ENCODE results near the gene GPR15.

GPR15 gene

GRCh38 chr3:98542623-98543022 is 10.8 kb downstream of the GPR15 start:
- Histone ChIP-seq H3K27me3 (peaks cover 37% of the 10 kb centered on the region), H3K4me1 (no peaks in the 10 kb centered on the region), H3K4me3 (ENCODE audit: low read depth, low read length) (no peak overlapping the region), H3K36me3 (no peaks in the 10 kb centered on the region), H3K9me3 (no peaks in the 10 kb centered on the region; the same call in 1 of the 2 replicates)
- DNase-seq = no peak
- no peak for TF ChIP-seq CTCF (IDR thresholded peaks at IDR 0.05; ENCODE audit: low read depth, low read length)

- Histone ChIP-seq H3K4me1 (no peaks in the 10 kb centered on the region; the same call in 1 of the 2 replicates), H3K9me3 (no peaks in the 10 kb centered on the region; the same call in 1 of the 2 replicates), H3K27me3 (peaks cover 63% of the 10 kb centered on the region), H3K4me3 (ENCODE audit: low read depth, low read length) (no peak overlapping the region), H3K36me3 (no peaks in the 10 kb centered on the region)
- TF ChIP-seq CTCF (IDR thresholded peaks at IDR 0.05; ENCODE audit: low read depth, low read length) = no peak
- no peak for DNase-seq
Measured at GRCh38 chr3:98545940-98546339, 14.2 kb downstream of the GPR15 start.

- H3K4me3 ChIP-seq (ENCODE audit: low read depth, low read length) = no peak overlapping the region
- H3K9me3 ChIP-seq = no peaks in the 10 kb centered on the region; the same call in 1 of the 2 replicates
- H3K27me3 ChIP-seq = peaks cover 63% of the 10 kb centered on the region
- no peak for DNase-seq
- no peaks in the 10 kb centered on the region; the same call in 1 of the 2 replicates for H3K4me1 ChIP-seq
- no peak for TF ChIP-seq CTCF (IDR thresholded peaks at IDR 0.05; ENCODE audit: low read depth, low read length)
- no peaks in the 10 kb centered on the region for H3K36me3 ChIP-seq
Measured at GRCh38 chr3:98548544-98548943, 16.8 kb downstream of the GPR15 start.

- DNase-seq = no peak
- Histone ChIP-seq H3K27me3 (peaks cover 57% of the 10 kb centered on the region), H3K4me3 (ENCODE audit: low read depth, low read length) (no peak overlapping the region), H3K4me1 (no peaks in the 10 kb centered on the region; the same call in 1 of the 2 replicates), H3K36me3 (no peaks in the 10 kb centered on the region), H3K9me3 (no peaks in the 10 kb centered on the region)
- TF ChIP-seq CTCF (IDR thresholded peaks at IDR 0.05; ENCODE audit: low read depth, low read length) = no peak
Measured at GRCh38 chr3:98550833-98551232, 19.1 kb downstream of the GPR15 start.

- Histone ChIP-seq H3K4me1 (no peaks in the 10 kb centered on the region; the same call in 1 of the 2 replicates), H3K9me3 (no peaks in the 10 kb centered on the region), H3K27me3 (peaks cover 58% of the 10 kb centered on the region), H3K36me3 (no peaks in the 10 kb centered on the region), H3K4me3 (ENCODE audit: low read depth, low read length) (no peak overlapping the region)
- TF ChIP-seq CTCF (IDR thresholded peaks at IDR 0.05; ENCODE audit: low read depth, low read length) = no peak
- no peak for DNase-seq
Measured at GRCh38 chr3:98551236-98551635, 19.5 kb downstream of the GPR15 start.

GRCh38 chr3:98551754-98552153 is 20.0 kb downstream of the GPR15 start:
- DNase-seq = no peak
- Histone ChIP-seq H3K4me1 (no peaks in the 10 kb centered on the region; the same call in 1 of the 2 replicates), H3K4me3 (ENCODE audit: low read depth, low read length) (no peak overlapping the region), H3K9me3 (no peaks in the 10 kb centered on the region), H3K27me3 (peaks cover 55% of the 10 kb centered on the region), H3K36me3 (no peaks in the 10 kb centered on the region)
- no peak for TF ChIP-seq CTCF (IDR thresholded peaks at IDR 0.05; ENCODE audit: low read depth, low read length)

Data from BE2C (cell line).